ENCODE data around the gene TEX19. TPM values are rescaled to one million over a fixed set of nuclear protein-coding genes. Genes with fewer than 3 reads are reported as not detected.

TEX19 gene
- total and polyA plus RNA-seq, 9 of the 15 experiments (the other 6 are each of a cell fraction or from before 2014, with no cell fraction given), result 0.10 to 4.9 (median 1.9) TPM

- no peak overlapping the region for H3K27ac ChIP-seq (ENCODE audit: extremely low read depth, low read depth, low read length)
- H3K9me1 ChIP-seq (ENCODE audit: control insufficient read depth, insufficient read depth, low read length), result no peaks in the 10 kb centered on the region
- no TSS peak for BruUV-seq (replicated peaks)
- H2AFZ ChIP-seq (ENCODE audit: low read depth, low read length), result no peak overlapping the region
- WGBS (ENCODE audit: insufficient coverage, low coverage, missing lambda C conversion rate), result 69% methylated on average over 5 of the region's 5 CpGs
- peaks cover 44 to 69% of the 10 kb centered on the region in 2 experiments for H3K4me1 ChIP-seq (replicated peaks in 1 of 2; ENCODE audit: control insufficient read depth in 2 of 2, insufficient read depth in 2 of 2, low read length in 2 of 2)
- no peak overlapping the region for H3K4me3 ChIP-seq
- H3K79me2 ChIP-seq (ENCODE audit: control insufficient read depth, insufficient read depth, low read length), result no peaks in the 10 kb centered on the region; the same call in 2 of the 3 replicates
- peaks cover 4% of the 10 kb centered on the region for H3K9me3 ChIP-seq (replicated peaks; ENCODE audit: control insufficient read depth, insufficient read depth, low read depth, low read length)
- ChIA-PET CTCF (ENCODE audit: low intra/inter-chr PET ratio) (no interaction called here), POLR2A (interaction anchor here (0.7 to 2.0 kb wide), 4 partner anchors 9 to 178 kb away, joined by 3 to 8 read pairs (median 4); partner anchors contain the start of gene SECTM1)
- FAIRE-seq (peak; percentile 61), ATAC-seq (no peak), DNase-seq (ENCODE audit: extremely low read depth in 1 of 4, low spot score in 3 of 4) (peak in 1 of 4 experiments; percentile 48)
- in situ Hi-C loops (cut with MboI), result no loop called here
- no peaks in the 10 kb centered on the region for H3K36me3 ChIP-seq (ENCODE audit: control insufficient read depth, insufficient read depth, low read length)
- no peak overlapping the region for H3K9ac ChIP-seq (ENCODE audit: insufficient read depth in 1 of 2, low read depth in 2 of 2, low read length in 2 of 2)
- H3K27me3 ChIP-seq (ENCODE audit: control insufficient read depth in 2 of 2, insufficient read depth in 2 of 2, low read length in 2 of 2), result no peaks in the 10 kb centered on the region
- H4K20me1 ChIP-seq (replicated peaks; ENCODE audit: control insufficient read depth, insufficient read depth, low read length), result no peaks in the 10 kb centered on the region
- no peak overlapping the region for H3K4me2 ChIP-seq (ENCODE audit: insufficient read depth, low read length)
- intact Hi-C loops (cut with micrococcal nuclease), result loop anchor here (10.0 kb wide), 1 partner anchor 309 kb away; the partner anchor contains the start of genes DCXR and RAC3
- TF ChIP-seq TSC22D4 (tag; IDR thresholded peaks at IDR 0.05), result no peak
- no peak for TF ChIP-seq HNRNPK (IDR thresholded peaks at IDR 0.05; ENCODE audit: low read depth, low read length, poor library complexity, severe bottlenecking)
- TF ChIP-seq HCFC1 (IDR thresholded peaks at IDR 0.05; ENCODE audit: low read depth, low read length), result no peak
- no peak for TF ChIP-seq GMEB1 (CRISPR knock-in tag; IDR thresholded peaks at IDR 0.05)
- peak; percentile 32; the same call in 1 of the 2 replicates for TF ChIP-seq SUPT5H (IDR thresholded peaks at IDR 0.05)
- no peak for TF ChIP-seq ZSCAN32 (CRISPR knock-in tag; IDR thresholded peaks at IDR 0.05)
- no peak for TF ChIP-seq ZNF583 (CRISPR knock-in tag; IDR thresholded peaks at IDR 0.05)
- TF ChIP-seq HDAC6 (IDR thresholded peaks at IDR 0.05; ENCODE audit: low read depth, low read length), result no peak
- TF ChIP-seq RFX1 (IDR thresholded peaks at IDR 0.05), result peak; percentile 82
- no peak for TF ChIP-seq POLR2B (IDR thresholded peaks at IDR 0.05; ENCODE audit: low read depth, partially characterized antibody)
- TF ChIP-seq MYBL2 (IDR thresholded peaks at IDR 0.05; ENCODE audit: low read depth), result no peak
- no peak for TF ChIP-seq MYBL2 (CRISPR knock-in tag; IDR thresholded peaks at IDR 0.05; ENCODE audit: borderline replicate concordance)
- TF ChIP-seq NFRKB (IDR thresholded peaks at IDR 0.05; ENCODE audit: low read depth), result no peak
- no peak for TF ChIP-seq PHB2 (IDR thresholded peaks at IDR 0.05; ENCODE audit: low read depth)
- no peak for TF ChIP-seq TAF1 (IDR thresholded peaks at IDR 0.05; ENCODE audit: control insufficient read depth, extremely low read depth, insufficient read depth, low read length, severe bottlenecking)
- TF ChIP-seq FOSL1 (tag; conservative IDR thresholded peaks at IDR 0.05), result no peak
- no peak for TF ChIP-seq ZNF780A (CRISPR knock-in tag; IDR thresholded peaks at IDR 0.05)
- no peak for TF ChIP-seq ERF (CRISPR knock-in tag; IDR thresholded peaks at IDR 0.05)
- TF ChIP-seq GTF2F1 (IDR thresholded peaks at IDR 0.05; ENCODE audit: low read depth, low read length), result no peak
- TF ChIP-seq GTF3C2 (IDR thresholded peaks at IDR 0.05; ENCODE audit: borderline replicate concordance, extremely low read depth, insufficient read length), result no peak
- no peak for TF ChIP-seq TEAD1 (CRISPR knock-in tag; IDR thresholded peaks at IDR 0.05)
- TF ChIP-seq EWSR1 (IDR thresholded peaks at IDR 0.05; ENCODE audit: borderline replicate concordance, low read depth, partially characterized antibody), result no peak
These were observed 15.5 kb upstream of the TEX19 start for GRCh38 chr17:82343560-82343959.
